GM12801 (cell line): ENCODE results near the gene OST4.

Source experiments
- TF ChIP-seq, protein P1 (sequence below): IDR thresholded peaks from one replicate; pipeline ENCODE4 v1.5.1; 2011; ENCODE audit warnings: control low read depth; ENCODE audit not compliant: insufficient read length; ENCODE audit errors: extremely low read depth

Gene OST4

GRCh38 chr2:27102329-27102728 lies 30.9 kb upstream of the OST4 start:
- TF ChIP-seq, protein P1, sequence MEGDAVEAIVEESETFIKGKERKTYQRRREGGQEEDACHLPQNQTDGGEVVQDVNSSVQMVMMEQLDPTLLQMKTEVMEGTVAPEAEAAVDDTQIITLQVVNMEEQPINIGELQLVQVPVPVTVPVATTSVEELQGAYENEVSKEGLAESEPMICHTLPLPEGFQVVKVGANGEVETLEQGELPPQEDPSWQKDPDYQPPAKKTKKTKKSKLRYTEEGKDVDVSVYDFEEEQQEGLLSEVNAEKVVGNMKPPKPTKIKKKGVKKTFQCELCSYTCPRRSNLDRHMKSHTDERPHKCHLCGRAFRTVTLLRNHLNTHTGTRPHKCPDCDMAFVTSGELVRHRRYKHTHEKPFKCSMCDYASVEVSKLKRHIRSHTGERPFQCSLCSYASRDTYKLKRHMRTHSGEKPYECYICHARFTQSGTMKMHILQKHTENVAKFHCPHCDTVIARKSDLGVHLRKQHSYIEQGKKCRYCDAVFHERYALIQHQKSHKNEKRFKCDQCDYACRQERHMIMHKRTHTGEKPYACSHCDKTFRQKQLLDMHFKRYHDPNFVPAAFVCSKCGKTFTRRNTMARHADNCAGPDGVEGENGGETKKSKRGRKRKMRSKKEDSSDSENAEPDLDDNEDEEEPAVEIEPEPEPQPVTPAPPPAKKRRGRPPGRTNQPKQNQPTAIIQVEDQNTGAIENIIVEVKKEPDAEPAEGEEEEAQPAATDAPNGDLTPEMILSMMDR: no peak

GRCh38 chr2:27100036-27100435 lies 28.6 kb upstream of the OST4 start:
- TF ChIP-seq, protein P1: no peak

DNA sequence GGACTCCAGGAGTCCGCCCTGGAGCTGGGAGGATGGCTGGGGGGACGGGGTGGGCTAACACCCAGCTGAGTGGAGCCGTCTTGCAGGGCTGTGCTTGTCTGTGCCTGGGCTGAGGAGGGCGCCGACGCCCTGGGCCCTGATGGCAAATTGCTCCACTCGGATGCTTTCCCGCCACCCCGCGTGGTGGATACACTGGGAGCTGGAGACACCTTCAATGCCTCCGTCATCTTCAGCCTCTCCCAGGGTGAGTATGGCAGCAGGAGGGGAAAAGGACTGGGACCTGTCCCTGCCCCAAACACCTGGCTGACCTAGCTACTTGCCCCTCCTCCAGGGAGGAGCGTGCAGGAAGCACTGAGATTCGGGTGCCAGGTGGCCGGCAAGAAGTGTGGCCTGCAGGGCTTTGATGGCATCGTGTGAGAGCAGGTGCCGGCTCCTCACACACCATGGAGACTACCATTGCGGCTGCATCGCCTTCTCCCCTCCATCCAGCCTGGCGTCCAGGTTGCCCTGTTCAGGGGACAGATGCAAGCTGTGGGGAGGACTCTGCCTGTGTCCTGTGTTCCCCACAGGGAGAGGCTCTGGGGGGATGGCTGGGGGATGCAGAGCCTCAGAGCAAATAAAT lies 28.0 kb upstream of the OST4 start:
- TF ChIP-seq, protein P1: no peak

DNA sequence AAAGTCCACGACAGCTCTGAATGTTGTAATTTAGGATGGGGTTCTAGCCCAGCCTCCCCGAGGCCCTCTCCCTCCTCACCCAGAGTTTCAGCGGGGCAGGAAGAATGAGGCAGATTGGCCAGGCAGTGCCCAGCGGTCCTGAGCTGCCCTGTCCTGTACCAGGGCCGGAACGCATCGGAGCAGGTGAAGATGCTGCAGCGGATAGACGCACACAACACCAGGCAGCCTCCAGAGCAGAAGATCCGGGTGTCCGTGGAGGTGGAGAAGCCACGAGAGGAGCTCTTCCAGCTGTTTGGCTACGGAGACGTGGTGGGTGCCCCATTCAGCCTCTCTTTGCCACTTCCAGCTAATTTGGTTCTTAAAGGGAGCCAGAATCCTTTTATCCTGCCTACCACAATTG lies 25.9 kb upstream of the OST4 start:
- TF ChIP-seq, protein P1: no peak

DNA sequence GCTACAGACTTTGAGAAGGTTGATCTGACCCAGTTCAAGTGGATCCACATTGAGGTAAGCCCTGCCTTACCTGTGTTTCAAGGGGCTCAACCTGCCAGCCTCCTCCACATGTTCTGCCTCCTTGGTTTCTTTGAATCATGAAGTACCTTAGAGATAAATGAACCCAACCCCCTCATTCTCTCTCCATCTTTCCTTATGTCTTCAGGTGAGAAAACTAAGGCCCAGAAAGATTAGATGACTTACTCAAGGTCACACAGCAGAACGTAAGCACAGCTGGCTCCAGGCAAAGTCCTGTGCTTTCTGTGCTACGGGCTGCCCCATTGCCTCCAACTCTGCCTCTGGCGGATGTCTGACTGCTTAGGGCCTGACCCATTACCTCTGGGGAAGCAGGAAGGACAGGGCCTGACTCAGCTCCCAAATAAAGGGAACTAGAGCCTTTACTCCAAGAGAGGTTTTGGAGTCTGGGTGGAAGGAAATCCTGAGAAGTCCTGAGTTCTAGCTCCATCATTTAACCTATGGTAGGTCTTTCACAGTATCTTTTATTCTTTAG lies 25.4 kb upstream of the OST4 start:
- TF ChIP-seq, protein P1: no peak

GRCh38 chr2:27095745-27096651 lies 24.5 kb upstream of the OST4 start:
- TF ChIP-seq, protein P1: no peak

- TF ChIP-seq, protein P1: no peak
These were observed 23.9 kb upstream of the OST4 start for GRCh38 chr2:27095427-27095744.
